Measurements from ENCODE around the gene NLRP6.
"Not testable (repeated sequence)": the region's sequence is repeated elsewhere in the genome, so short reads cannot be mapped to it uniquely, and the experiment has no call there.

NLRP6 gene

DNA sequence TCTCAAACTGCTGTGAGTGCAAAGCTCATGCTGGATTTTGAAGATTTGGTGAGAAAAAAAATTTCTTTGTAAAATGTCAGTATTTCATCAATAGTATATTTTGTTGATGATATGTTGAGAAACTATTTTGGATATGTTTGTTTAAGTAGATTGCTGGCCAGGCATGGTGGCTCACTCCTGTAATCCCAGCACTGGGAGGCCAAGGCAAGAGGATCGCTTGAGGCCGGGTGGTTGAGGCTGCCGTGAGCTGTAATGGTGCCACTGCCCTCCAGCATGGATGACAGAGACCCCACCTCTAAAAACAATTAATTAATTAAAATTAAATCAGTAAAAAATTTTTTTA, 49.3 kb downstream of the NLRP6 start:
- no peak for DNase-seq

DNA sequence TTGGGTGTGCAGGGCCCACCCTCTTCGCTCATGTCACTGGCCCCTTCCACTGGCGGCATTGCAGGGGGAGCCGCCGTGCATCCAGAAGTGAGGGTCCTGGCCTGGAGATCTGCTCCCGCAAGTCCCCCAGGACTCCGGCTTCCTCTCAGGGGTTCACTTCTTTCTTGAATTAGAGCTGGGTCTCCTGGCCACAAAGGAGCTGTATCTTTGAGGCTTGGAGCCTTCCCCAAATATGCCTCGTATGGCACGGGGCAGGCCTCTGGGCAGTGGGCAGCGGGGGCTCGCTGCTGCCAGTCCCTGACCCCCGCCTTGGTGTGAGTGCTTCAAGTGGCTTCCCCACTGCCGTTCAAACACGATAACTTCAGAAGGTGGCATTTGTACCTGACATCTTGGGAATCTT, 49.8 kb downstream of the NLRP6 start:
- DNase-seq, result no peak

DNA sequence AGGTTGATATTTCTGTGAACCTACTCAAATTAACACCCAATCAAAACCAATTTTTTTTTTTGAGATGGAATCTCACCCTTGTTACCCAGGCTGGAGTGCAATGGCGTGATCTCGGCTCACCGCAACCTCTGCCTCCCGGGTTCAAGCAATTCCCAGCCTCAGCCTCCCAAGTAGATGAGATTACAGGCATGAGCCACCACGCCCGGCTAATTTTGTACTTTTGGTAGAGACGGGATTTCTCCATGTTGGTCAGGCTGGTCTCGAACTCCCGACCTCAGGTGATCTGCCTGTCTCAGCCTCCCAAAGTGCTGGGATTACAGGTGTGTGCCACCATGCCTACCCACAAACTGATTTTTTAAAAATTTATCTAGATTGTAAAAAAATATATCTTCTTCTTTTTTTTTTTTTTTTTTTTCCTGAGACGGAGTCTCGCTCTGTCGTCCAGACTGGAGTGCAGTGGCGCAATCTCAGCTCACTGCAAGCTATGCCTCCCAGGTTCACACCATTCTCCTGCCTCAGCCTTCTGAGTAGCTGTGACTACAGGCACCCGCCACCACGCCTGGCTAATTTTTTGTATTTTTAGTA, 50.4 kb downstream of the NLRP6 start:
- DNase-seq, result not testable (repeated sequence)

DNA sequence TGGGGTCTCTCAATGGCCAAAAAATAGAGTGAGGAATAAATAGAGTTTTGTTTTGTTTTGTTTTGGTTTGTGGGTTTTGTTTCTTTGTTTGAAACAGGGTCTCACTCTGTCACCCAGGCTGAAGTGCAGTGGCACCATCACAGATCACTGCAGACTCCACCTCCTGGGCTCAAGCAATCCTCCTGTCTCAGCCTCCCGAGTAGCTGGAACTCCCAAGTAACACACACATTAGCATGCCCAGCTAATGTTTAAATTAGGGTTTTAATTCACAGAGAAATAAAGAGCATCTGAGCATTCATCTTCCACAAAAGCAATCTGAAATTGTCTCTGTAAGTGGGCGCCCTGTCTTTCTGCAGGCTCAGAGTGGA, 51.7 kb downstream of the NLRP6 start:
- no peak for DNase-seq

DNA sequence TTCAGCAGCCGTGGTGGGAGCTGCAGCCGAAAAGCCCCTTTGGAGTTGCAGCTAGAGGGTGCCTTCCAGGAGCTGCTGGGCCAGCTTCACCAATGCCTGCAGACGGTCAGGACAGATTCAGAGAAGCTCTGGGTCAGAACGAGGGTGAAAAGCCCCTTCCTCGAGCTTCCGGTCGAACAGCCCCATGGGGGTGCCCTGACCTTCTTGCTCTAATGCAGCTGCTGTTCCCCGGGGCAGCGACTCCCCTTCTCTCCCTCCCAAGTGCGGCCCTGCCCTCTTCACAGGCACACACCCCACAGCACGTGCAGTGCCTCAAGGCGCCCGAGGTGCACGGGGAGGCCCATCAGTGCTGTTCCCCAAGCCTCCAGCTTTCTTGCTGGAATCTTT, 52.1 kb downstream of the NLRP6 start:
- DNase-seq, result no peak

DNA sequence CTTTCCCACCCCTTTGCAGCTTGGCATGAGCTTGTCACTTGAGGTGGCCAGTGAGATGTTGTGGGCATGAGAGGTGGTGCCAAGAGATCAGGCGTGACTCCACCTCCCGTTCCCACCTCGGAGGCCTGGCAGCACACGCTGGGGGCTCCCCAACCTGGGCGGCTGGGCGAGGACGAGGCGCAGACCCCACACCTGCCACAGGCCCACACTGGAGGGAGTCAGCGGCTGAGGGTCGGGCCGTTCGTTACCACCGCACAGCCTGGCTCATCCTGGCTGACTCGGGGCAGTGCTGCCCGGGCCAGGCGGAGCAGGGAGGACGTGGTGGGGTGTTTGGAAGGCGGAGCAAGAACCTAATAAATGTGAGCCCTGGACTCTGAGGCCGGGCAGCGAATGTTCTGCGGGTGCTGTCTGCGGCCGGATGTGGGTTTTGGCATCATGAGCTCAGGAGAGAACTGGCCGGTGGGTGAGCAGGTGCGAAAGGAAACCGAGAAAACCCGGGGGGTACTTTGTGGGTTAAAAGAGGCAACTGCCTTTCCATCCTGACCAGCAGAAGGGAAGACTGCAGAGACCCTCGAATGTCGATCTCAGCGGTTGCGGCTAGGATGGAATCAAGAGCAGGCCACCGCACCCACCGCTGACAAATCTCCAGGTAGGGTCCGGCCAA, 52.6 kb downstream of the NLRP6 start:
- peak; percentile 26 for DNase-seq

DNA sequence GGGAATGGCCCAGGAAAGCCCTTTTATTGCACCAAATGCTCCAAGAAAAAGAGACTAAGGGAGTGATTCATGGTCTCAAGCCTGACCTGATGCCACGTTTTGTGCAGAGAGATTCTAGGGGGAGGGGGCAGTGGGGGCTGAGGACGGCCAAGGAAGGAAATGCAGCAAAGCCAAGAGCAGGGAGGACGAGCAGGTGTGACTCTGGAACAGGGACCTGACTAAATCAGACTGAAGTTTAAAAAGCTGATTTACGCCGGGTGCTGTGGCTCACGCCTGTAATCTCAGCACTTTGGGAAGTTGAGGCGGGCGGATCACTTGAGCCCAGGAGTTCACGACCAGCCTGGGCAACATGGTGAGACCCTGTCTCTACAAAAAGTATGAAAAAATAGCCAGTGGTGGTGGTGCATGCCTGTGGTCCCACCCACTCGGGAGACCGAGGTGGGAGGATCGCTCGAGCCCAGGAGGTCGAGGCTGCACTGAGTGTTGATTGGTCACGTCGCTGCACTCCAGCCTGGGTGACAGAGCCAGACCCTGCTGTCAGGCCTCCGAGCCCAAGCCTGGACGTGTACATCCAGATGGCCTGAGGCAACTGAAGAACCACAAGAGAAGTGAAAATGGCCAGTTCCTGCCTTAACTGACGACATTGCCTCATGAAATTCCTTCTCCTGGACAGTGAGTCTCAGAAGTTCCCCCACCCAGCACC, 53.3 kb downstream of the NLRP6 start:
- no peak for DNase-seq

DNA sequence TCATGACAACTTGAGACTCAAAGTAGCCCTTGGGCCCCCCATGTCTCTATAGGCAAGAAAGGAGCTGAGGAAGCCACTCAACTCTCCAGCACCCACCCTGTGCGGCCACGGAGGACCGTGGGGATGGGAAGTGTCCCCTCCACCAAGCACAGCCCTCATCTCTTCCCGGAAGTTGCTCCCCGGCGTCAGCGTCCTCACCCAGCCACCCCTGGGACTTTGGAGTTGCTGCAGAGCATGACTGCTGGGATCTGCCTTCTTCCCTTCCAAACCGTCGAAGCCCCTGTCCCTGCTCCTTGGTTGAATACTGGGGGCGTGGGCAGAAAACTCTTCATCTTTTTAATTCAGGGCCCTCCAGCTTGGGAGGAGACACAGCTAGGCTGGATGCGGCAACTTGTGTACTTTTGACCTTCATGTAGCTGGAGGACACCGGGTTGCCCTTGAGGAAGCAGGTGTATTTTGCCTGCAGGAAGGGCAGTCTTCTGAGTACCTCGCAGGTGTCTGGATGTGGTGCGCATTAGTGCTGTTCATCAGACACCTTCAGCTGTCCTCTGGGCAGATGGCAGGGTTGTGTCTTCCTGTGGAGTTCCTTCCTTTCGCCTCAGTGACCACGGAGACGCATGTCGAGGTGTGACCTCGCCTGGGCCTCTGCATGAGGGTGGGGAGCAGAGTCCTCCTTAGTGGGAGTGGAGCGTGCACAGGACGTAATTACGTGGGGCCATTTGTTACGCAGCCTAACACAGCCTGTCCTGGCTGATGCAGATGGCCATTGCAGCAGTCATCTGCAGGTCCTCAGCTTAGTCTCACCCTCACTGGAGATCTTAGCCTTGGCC, 54.7 kb downstream of the NLRP6 start:
- DNase-seq, result no peak

DNA sequence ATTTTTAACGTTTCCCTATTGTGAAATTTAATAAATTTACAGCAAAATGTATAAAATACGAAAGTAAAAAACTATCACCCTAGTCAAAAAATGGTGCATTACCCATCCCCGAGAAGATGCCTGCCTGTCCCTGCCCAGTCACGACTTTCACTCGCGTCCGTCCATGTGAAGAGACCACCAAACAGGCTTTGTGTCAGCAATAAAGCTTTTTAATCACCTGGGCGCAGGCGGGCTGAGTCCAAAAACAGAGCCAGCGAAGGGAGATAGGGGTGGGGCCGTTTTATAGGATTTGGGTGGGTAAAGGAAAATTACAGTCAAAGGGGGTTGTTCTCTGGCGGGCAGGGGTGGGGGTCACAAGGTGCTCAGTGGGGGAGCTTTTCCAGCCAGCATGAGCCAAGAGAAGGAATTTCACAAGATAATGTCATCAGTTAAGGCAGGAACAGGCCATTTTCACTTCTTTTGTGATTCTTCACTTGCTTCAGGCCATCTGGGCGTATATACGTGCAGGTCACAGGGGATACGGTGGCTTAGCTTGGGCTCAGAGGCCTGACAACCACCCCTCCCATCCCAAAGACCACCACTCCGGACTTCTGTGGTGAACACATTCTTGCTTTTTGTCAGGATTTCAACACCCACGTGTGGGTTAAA, 55.5 kb downstream of the NLRP6 start:
- not testable (repeated sequence) for DNase-seq

DNA sequence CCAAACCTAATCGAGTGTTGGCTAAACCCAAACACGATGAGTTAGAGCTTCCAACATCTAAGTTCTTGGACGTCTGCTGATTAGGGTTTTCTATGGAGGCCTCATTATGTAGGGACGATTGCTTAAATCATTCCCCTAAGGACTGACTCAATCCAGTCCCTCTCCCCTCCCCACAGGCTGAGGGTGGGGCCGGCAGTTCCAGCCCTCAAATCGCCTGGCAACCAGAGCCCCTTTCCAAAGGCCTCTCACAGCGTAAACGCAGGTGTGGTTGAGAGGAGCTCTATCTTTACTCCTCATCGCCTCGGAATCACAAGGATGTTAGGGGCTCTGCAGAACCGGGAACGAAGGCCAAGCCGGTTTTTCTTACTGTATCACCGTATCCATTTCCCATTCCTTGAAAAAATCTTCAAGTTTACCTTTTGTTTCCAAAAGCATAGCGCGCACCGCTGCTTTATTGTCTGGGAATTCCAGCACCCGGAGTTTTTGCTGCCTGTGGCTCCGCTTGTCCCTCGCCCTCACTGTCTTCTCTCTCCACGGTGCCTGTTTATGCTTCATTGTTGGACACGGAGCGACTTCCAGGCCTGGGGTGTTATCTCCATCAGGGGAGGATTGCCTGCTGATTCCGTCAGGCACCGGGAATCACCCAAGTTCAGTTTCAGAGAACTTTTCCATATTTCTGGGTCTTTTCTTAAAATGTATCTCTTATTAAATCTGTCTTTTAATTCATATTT, 56.2 kb downstream of the NLRP6 start:
- DNase-seq, result no peak

Measured in CD4-positive, alpha-beta T cell treated with Interleukin-15 for 1 hour (primary cell).